ENCODE measurements around the gene PARD3B.

- TF ChIP-seq, protein P1, sequence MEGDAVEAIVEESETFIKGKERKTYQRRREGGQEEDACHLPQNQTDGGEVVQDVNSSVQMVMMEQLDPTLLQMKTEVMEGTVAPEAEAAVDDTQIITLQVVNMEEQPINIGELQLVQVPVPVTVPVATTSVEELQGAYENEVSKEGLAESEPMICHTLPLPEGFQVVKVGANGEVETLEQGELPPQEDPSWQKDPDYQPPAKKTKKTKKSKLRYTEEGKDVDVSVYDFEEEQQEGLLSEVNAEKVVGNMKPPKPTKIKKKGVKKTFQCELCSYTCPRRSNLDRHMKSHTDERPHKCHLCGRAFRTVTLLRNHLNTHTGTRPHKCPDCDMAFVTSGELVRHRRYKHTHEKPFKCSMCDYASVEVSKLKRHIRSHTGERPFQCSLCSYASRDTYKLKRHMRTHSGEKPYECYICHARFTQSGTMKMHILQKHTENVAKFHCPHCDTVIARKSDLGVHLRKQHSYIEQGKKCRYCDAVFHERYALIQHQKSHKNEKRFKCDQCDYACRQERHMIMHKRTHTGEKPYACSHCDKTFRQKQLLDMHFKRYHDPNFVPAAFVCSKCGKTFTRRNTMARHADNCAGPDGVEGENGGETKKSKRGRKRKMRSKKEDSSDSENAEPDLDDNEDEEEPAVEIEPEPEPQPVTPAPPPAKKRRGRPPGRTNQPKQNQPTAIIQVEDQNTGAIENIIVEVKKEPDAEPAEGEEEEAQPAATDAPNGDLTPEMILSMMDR (IDR thresholded peaks at IDR 0.05) = no peak
- TF ChIP-seq POLR2A (IDR thresholded peaks at IDR 0.05) = no peak
Measured at GRCh38 chr2:204628926-204629712, 83.8 kb downstream of the PARD3B start.

All from lower leg skin (tissue), 3 donors.